Fibroblast of lung (primary cell): Measurements from ENCODE around the gene GSTM5. TPM values are rescaled to one million over a fixed set of nuclear protein-coding genes. Genes with fewer than 3 reads are reported as not detected.

ENCODE experiments used
- DNase-seq, 2 donors: peaks; one replicate each; pipeline versions ENCODE4 v3.0.0 to v3.0.0-alpha.2; 2010; ENCODE audit warnings: low read depth in 2 of 2
- H2AFZ ChIP-seq: 2 replicates; pipeline ENCODE4 v1.5.1; 2012; ENCODE audit warnings: low read length, control low read depth, inconsistent platforms
- H3K27ac ChIP-seq: 2 replicates; pipeline ENCODE4 v1.5.1; 2011; ENCODE audit warnings: low read length, control low read depth; ENCODE audit not compliant: insufficient read depth
- H3K27me3 ChIP-seq: 2 replicates; pipeline ENCODE4 v1.5.1; 2011; ENCODE audit warnings: mild to moderate bottlenecking, low read length; ENCODE audit not compliant: control insufficient read depth, insufficient read depth
- H3K36me3 ChIP-seq: 2 replicates; pipeline ENCODE4 v1.5.1; 2011; ENCODE audit warnings: low read length; ENCODE audit not compliant: control insufficient read depth, insufficient read depth
- H3K4me1 ChIP-seq: 2 replicates; pipeline ENCODE4 v1.5.1; 2011; ENCODE audit warnings: low read length; ENCODE audit not compliant: control insufficient read depth, insufficient read depth; ENCODE audit errors: extremely low read depth
- H3K4me2 ChIP-seq: 2 replicates; pipeline ENCODE4 v1.5.1; 2011; ENCODE audit warnings: low read length, control low read depth; ENCODE audit not compliant: insufficient read depth; ENCODE audit errors: extremely low read depth
- H3K4me3 ChIP-seq, 4 experiments: fragments of 200-600 bp in 1 of 4; sonication (generic) in 1 of 4; replicated peaks in 1 of 4; 2 replicates each; pipeline ENCODE4 v1.5.1; 2011 to 2016; ENCODE audit warnings: low read length in 4 of 4, low read depth in 3 of 4, mild to moderate bottlenecking in 3 of 4, control low read depth in 2 of 4, inconsistent platforms in 1 of 4, mixed read lengths in 1 of 4; ENCODE audit not compliant: insufficient read depth in 1 of 4; ENCODE audit errors: control extremely low read depth in 1 of 4
- H3K79me2 ChIP-seq: 2 replicates; pipeline ENCODE4 v1.5.1; 2012; ENCODE audit warnings: mild to moderate bottlenecking, low read length, inconsistent platforms; ENCODE audit not compliant: control insufficient read depth, insufficient read depth
- H3K9ac ChIP-seq: 2 replicates; pipeline ENCODE4 v1.5.1; 2011; ENCODE audit warnings: mild to moderate bottlenecking, low read length, control low read depth; ENCODE audit not compliant: insufficient read depth
- H3K9me3 ChIP-seq: 2 replicates; pipeline ENCODE4 v1.5.1; 2012; ENCODE audit warnings: low read depth, low read length; ENCODE audit not compliant: control insufficient read depth, insufficient read depth
- H4K20me1 ChIP-seq: 2 replicates; pipeline ENCODE4 v1.5.1; 2011; ENCODE audit warnings: low read length; ENCODE audit not compliant: control insufficient read depth, insufficient read depth; ENCODE audit errors: extremely low read depth
- EZH2 ChIP-seq: IDR thresholded peaks from 2 replicates; pipeline ENCODE4 v1.5.1; 2012; ENCODE audit warnings: low read length, control low read depth, mild to moderate bottlenecking; ENCODE audit errors: missing control alignments
- polyA plus RNA-seq, 2 donors: library from polyadenylated mRNA; depleted of rRNA in 1 of 2; stranded (reverse) in 1 of 2; unstranded in 1 of 2; fragments of >200 nt; gene quantifications; 2 replicates each; pipeline ENCODE4 v1.2.1, GENCODE V29; 2011 to 2012; ENCODE audit warnings: missing spikeins in 1 of 2
- total RNA-seq: library from RNA; depleted of rRNA; stranded (reverse); fragments of >200 nt; gene quantifications from 2 replicates; pipeline ENCODE4 v1.2.1, GENCODE V29; 2014
- TF ChIP-seq, protein P1 (sequence below), 2 donors: IDR thresholded peaks in 1 of 2; conservative IDR thresholded peaks in 1 of 2; 1 replicate in 1 of 2; 2 replicates in 1 of 2; pipeline ENCODE4 v1.5.1; 2011 to 2012; ENCODE audit warnings: low read length in 2 of 2, control low read depth in 1 of 2, inconsistent platforms in 1 of 2, low read depth in 1 of 2, mild to moderate bottlenecking in 1 of 2

The GSTM5 gene
- total and polyA plus RNA-seq, 2 donors (not counting 1 experiment from before 2014, with no cell fraction given): 6.1 to 21.6 TPM

DNA sequence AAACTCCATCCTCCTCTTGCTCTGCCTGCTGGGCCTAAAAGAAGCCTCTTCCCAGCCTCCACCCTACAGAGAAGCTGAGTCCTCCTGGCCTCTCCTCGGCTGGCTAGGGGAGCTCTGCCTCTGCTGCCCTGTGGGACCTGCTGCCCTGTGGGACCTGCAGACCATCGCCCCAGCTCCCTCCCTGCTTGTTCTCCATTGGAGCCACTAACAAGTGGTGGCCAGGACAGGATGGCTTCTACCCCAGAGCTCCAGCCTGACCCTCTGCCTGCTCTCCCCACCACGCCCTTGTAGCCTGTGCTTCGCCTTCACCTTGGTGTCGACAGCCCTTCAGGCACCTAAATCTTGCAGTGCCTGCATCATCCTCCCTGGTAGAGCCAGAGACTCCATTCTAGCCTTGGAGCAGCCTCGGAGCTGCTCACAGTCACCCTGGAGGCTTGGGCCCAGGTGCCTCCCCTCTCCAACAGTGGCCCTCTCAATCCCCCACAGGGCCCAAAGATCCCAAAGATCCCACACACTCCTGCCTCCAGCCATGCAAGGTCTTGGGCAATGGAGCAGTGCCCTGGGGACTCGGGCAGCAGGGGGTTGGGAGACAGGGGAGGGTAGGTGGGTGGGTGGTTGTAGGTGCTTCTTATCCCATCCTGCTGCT is 48.7 kb downstream of the GSTM5 start:
- Histone ChIP-seq H4K20me1 (no peaks in the 10 kb centered on the region), H3K4me1 (peaks cover 3% of the 10 kb centered on the region), H3K79me2 (no peaks in the 10 kb centered on the region), H2AFZ (no peak overlapping the region), H3K9me3 (no peaks in the 10 kb centered on the region), H3K4me3 (no peak overlapping the region), H3K27ac (no peak overlapping the region), H3K36me3 (no peaks in the 10 kb centered on the region), H3K9ac (no peak overlapping the region), H3K27me3 (no peaks in the 10 kb centered on the region), H3K4me2 (no peak overlapping the region)
- DNase-seq: no peak
- TF ChIP-seq, protein P1, sequence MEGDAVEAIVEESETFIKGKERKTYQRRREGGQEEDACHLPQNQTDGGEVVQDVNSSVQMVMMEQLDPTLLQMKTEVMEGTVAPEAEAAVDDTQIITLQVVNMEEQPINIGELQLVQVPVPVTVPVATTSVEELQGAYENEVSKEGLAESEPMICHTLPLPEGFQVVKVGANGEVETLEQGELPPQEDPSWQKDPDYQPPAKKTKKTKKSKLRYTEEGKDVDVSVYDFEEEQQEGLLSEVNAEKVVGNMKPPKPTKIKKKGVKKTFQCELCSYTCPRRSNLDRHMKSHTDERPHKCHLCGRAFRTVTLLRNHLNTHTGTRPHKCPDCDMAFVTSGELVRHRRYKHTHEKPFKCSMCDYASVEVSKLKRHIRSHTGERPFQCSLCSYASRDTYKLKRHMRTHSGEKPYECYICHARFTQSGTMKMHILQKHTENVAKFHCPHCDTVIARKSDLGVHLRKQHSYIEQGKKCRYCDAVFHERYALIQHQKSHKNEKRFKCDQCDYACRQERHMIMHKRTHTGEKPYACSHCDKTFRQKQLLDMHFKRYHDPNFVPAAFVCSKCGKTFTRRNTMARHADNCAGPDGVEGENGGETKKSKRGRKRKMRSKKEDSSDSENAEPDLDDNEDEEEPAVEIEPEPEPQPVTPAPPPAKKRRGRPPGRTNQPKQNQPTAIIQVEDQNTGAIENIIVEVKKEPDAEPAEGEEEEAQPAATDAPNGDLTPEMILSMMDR (conservative IDR thresholded peaks at IDR 0.05 in 1 of 2, IDR thresholded peaks at IDR 0.05 in 1 of 2; ENCODE audit: low read depth in 1 of 2, low read length in 2 of 2): no peak
- TF ChIP-seq EZH2: no peak

DNA sequence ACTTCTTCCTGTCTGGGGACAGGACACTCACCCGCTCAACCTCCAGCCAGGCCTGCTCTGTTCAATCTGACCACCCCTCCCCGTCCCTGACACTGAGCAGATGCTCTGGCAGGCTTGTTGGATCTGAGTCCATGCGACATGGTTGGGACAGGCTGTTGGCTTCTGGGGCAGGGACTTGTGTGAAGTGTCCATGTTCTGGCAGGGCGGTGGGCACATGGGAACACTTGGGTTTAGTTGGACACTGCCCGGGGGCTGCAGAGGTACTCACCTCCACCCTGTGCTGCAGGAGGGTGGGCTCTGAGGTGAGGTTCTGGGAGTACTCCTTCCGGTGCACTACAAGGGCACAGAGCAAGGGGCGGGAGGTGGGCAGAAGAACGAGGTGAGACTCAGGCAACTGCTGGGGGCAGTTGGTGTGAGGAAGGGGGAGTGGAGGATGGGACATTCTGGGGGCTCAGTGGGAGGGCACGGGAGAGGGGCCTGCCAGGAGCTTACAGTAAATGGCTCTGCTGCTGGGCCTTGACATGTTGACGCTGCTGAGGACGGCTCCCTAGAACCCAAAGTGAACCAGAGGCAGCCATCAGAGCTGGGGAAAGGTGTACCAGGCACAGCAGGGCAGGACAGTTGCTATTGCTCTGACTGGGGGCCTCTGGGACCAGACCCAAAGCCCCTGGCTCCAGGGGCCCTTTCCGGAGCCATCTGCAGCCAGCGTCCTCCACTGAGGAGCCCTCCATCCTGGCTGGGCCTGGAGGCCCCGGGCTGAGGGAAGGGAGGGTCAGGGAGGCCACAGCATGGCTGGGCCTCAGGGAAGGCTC is 49.4 kb downstream of the GSTM5 start:
- Histone ChIP-seq H3K4me1 (peaks cover 3% of the 10 kb centered on the region), H3K79me2 (no peaks in the 10 kb centered on the region), H3K9ac (no peak overlapping the region), H4K20me1 (no peaks in the 10 kb centered on the region), H3K4me2 (no peak overlapping the region), H3K36me3 (no peaks in the 10 kb centered on the region), H3K27ac (no peak overlapping the region), H3K27me3 (peaks cover 2% of the 10 kb centered on the region), H2AFZ (no peak overlapping the region), H3K4me3 (no peak overlapping the region), H3K9me3 (no peaks in the 10 kb centered on the region)
- TF ChIP-seq, protein P1 (conservative IDR thresholded peaks at IDR 0.05 in 1 of 2, IDR thresholded peaks at IDR 0.05 in 1 of 2; ENCODE audit: low read depth in 1 of 2, low read length in 2 of 2): no peak
- TF ChIP-seq EZH2: no peak
- DNase-seq: no peak

DNA sequence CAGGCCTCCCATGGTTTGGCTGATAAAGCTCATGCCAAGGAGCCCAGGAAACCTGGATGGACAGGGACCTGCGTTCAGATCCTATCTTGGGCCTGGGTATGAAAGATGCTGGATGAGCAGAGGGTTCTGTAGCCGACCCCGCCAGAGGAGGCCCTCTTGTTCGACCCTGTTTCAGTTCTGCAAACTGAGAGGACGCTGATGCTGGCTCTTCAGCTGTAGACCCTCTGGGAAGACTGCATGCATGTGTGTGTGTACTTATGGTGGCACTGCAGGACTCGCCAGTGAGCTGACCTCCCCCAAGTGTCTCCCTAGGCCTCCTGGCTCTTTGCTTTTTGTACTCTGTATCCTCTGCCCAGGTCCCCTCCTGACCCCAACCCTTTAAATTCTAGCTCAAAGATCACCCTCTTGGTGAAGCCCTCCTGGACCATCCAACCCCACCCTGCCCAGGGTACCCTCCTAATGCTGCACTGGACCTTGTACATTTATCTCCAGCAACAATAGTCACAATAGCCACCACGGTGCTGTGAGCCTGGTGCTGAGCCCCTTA is 50.1 kb downstream of the GSTM5 start:
- Histone ChIP-seq H3K4me2 (no peak overlapping the region), H4K20me1 (no peaks in the 10 kb centered on the region), H3K27me3 (peaks cover 6% of the 10 kb centered on the region), H3K4me1 (peaks cover 3% of the 10 kb centered on the region), H2AFZ (no peak overlapping the region), H3K27ac (no peak overlapping the region), H3K9me3 (no peaks in the 10 kb centered on the region), H3K79me2 (no peaks in the 10 kb centered on the region), H3K4me3 (no peak overlapping the region), H3K36me3 (no peaks in the 10 kb centered on the region), H3K9ac (no peak overlapping the region)
- TF ChIP-seq, protein P1 (conservative IDR thresholded peaks at IDR 0.05 in 1 of 2, IDR thresholded peaks at IDR 0.05 in 1 of 2; ENCODE audit: low read depth in 1 of 2, low read length in 2 of 2): no peak
- no peak for TF ChIP-seq EZH2
- no peak for DNase-seq
